SU-DHL-6 (cell line): ENCODE data around the gene NUDT16L1.

Experiments
- CTCF ChIP-seq: fragments of 200-600 bp; sonication (generic); IDR thresholded peaks from one replicate; pipeline ENCODE4 v1.5.1; 2017; ENCODE audit warnings: antibody characterized with exemption, mild to moderate bottlenecking, low read length, moderate library complexity; ENCODE audit not compliant: insufficient read depth, poor library complexity, severe bottlenecking
- EZH2phosphoT487 ChIP-seq: fragments of 200-600 bp; sonication (generic), shearing (Covaris generic); conservative IDR thresholded peaks from 2 replicates; pipeline ENCODE4 v1.6.1; 2018; ENCODE audit warnings: mild to moderate bottlenecking, antibody characterized with exemption, low read length, moderate library complexity, mixed read lengths

DNA sequence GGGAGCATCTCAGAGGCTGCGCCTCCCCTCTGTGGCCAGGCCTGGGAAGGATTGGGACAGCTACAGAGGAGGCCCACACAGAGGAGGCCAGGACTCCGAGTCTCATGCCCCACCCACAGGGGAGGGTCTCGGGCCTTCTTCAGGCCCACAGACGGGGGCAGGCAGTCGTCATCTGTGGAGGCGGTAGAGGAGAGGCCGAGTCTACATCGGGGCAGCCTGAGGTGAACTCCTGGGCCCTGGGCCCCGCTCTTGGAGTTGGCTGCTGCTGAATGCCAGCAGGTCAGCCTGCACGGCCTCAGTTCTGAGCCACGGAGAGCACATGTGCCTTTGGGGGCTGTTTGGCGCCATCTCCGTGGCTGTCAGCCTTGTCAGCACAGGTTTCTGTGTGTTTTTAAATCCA lies 8.1 kb upstream of the NUDT16L1 start:
- TF ChIP-seq CTCF: no peak
- TF ChIP-seq EZH2phosphoT487: no peak
